SK-N-SH treated with all-trans-retinoic acid at 6 μM for 48 hours (cell line): ENCODE results near the gene ZNF618.

Experiments used
- ATAC-seq: fragments of 200-7000 bp; cut with Tn5 transposase; 3 replicates; pipeline ENCODE4 v1.9.1; 2020; ENCODE audit warnings: mild to moderate bottlenecking, moderate library complexity
- ARNTL ChIP-seq: fragments of 450-650 bp; formaldehyde crosslinking; IDR thresholded peaks from 2 replicates; pipeline ENCODE4 v1.5.0; 2020; ENCODE audit warnings: low read depth, mild to moderate bottlenecking, moderate library complexity, borderline replicate concordance
- BACH2 ChIP-seq: fragments of 250-450 bp; sonication (Bioruptor Pico); IDR thresholded peaks from 2 replicates; pipeline ENCODE4 v1.9.0; 2021; ENCODE audit warnings: mild to moderate bottlenecking, borderline replicate concordance
- CSDC2 ChIP-seq: fragments of 250-450 bp; sonication (Bioruptor Pico); IDR thresholded peaks from 2 replicates; pipeline ENCODE4 v1.5.0; 2020; ENCODE audit warnings: mild to moderate bottlenecking, moderate library complexity
- CSRNP3 ChIP-seq: fragments of 250-450 bp; sonication (Bioruptor Pico); IDR thresholded peaks from 2 replicates; pipeline ENCODE4 v1.5.1; 2021; ENCODE audit warnings: mild to moderate bottlenecking, moderate library complexity
- ESRRG ChIP-seq: fragments of 250-450 bp; sonication (Bioruptor Pico); IDR thresholded peaks from 2 replicates; pipeline ENCODE4 v1.6.1; 2021; ENCODE audit warnings: mild to moderate bottlenecking
- GLIS3 ChIP-seq: fragments of 250-450 bp; sonication (Bioruptor Pico); IDR thresholded peaks from 2 replicates; pipeline ENCODE4 v1.5.0; 2020; ENCODE audit warnings: mild to moderate bottlenecking, moderate library complexity
- ISL1 ChIP-seq: fragments of 250-450 bp; sonication (Bioruptor Pico); IDR thresholded peaks from 2 replicates; pipeline ENCODE4 v2.1.2; 2022; ENCODE audit warnings: mild to moderate bottlenecking, moderate library complexity
- POU6F1 ChIP-seq: fragments of 250-450 bp; sonication (Bioruptor Pico); IDR thresholded peaks from 2 replicates; pipeline ENCODE4 v1.8.0; 2021; ENCODE audit warnings: low read depth, mild to moderate bottlenecking, moderate library complexity, borderline replicate concordance
- PPARA ChIP-seq: fragments of 250-450 bp; sonication (Bioruptor Pico); IDR thresholded peaks from 2 replicates; pipeline ENCODE4 v1.5.0; 2020; ENCODE audit warnings: mild to moderate bottlenecking, borderline replicate concordance
- RARB ChIP-seq: fragments of 250-450 bp; sonication (Bioruptor Pico); IDR thresholded peaks from 2 replicates; pipeline ENCODE4 v1.8.0; 2021; ENCODE audit warnings: mild to moderate bottlenecking, moderate library complexity
- SNAI2 ChIP-seq: fragments of 250-450 bp; sonication (Bioruptor Pico); IDR thresholded peaks from 2 replicates; pipeline ENCODE4 v1.5.0; 2020; ENCODE audit warnings: mild to moderate bottlenecking, moderate library complexity
- TCF4 ChIP-seq: fragments of 250-450 bp; sonication (Bioruptor Pico); IDR thresholded peaks from 2 replicates; pipeline ENCODE4 v1.8.0; 2021; ENCODE audit warnings: mild to moderate bottlenecking, moderate library complexity, borderline replicate concordance
- TOX ChIP-seq: fragments of 250-450 bp; sonication (Bioruptor Pico); IDR thresholded peaks from 2 replicates; pipeline ENCODE4 v1.8.0; 2021; ENCODE audit warnings: mild to moderate bottlenecking, moderate library complexity, borderline replicate concordance
- ZC3H10 ChIP-seq: fragments of 250-450 bp; sonication (Bioruptor Pico); IDR thresholded peaks from 2 replicates; pipeline ENCODE4 v1.5.1; 2021; ENCODE audit warnings: mild to moderate bottlenecking, moderate library complexity
- ZFP3 ChIP-seq: fragments of 250-450 bp; sonication (Bioruptor Pico); IDR thresholded peaks from 2 replicates; pipeline ENCODE4 v1.5.0; 2020; ENCODE audit warnings: mild to moderate bottlenecking, moderate library complexity
- ZNF565 ChIP-seq: fragments of 450-650 bp; formaldehyde crosslinking; conservative IDR thresholded peaks from 2 replicates; pipeline ENCODE4 v1.5.0; 2020; ENCODE audit warnings: low read depth, mild to moderate bottlenecking, moderate library complexity
- ZNF70 ChIP-seq: fragments of 450-650 bp; formaldehyde crosslinking; IDR thresholded peaks from 2 replicates; pipeline ENCODE4 v1.5.0; 2020; ENCODE audit warnings: mild to moderate bottlenecking, moderate library complexity
- ZNF8 ChIP-seq: fragments of 450-650 bp; formaldehyde crosslinking; IDR thresholded peaks from 2 replicates; pipeline ENCODE4 v1.5.0; 2020; ENCODE audit warnings: mild to moderate bottlenecking, moderate library complexity
- TF ChIP-seq, protein P1 (sequence below): fragments of 250-450 bp; sonication (Bioruptor Pico); IDR thresholded peaks from 2 replicates; pipeline ENCODE4 v1.8.0; 2020; ENCODE audit warnings: mild to moderate bottlenecking, moderate library complexity, borderline replicate concordance
- TF ChIP-seq, protein P2 (sequence below): fragments of 250-450 bp; sonication (Bioruptor Pico); IDR thresholded peaks from 2 replicates; pipeline ENCODE4 v1.5.0; 2020; ENCODE audit warnings: mild to moderate bottlenecking, moderate library complexity

Gene ZNF618

GRCh38 chr9:114093761-114094505 is 217.8 kb downstream of the ZNF618 start:
- no peak for ATAC-seq

DNA sequence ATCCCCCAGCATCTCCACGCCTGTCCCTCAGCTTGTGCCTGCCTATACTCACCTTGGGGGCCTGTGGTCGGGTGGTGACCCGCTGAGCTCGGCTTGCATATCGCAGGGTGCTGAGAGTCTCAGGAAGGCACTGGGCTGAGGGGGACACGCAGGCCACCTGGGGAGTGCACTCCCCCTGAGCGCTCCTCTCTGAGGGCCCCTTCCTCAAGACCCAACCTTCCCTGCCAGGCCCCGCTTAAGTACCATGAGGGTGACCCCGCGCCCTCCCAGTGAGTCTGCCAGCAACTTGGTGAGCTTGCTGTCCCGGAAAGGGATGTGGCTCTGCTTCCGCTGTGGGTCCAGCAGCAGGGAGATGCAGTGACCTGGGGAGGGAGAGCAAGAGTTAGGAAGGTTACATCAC is 218.9 kb downstream of the ZNF618 start:
- TF ChIP-seq ZC3H10 (CRISPR knock-in tag) (no peak), SNAI2 (no peak), ZFP3 (CRISPR knock-in tag) (no peak), RARB (CRISPR knock-in tag) (no peak), ISL1 (CRISPR knock-in tag) (no peak), CSRNP3 (CRISPR knock-in tag) (no peak), POU6F1 (no peak), ZNF565 (CRISPR knock-in tag) (no peak)
- no peak for ATAC-seq

More at GRCh38 chr9:114093761-114094505, 217.8 kb downstream of the ZNF618 start:
- TF ChIP-seq GLIS3 (CRISPR knock-in tag) = no peak
- TF ChIP-seq, protein P1, sequence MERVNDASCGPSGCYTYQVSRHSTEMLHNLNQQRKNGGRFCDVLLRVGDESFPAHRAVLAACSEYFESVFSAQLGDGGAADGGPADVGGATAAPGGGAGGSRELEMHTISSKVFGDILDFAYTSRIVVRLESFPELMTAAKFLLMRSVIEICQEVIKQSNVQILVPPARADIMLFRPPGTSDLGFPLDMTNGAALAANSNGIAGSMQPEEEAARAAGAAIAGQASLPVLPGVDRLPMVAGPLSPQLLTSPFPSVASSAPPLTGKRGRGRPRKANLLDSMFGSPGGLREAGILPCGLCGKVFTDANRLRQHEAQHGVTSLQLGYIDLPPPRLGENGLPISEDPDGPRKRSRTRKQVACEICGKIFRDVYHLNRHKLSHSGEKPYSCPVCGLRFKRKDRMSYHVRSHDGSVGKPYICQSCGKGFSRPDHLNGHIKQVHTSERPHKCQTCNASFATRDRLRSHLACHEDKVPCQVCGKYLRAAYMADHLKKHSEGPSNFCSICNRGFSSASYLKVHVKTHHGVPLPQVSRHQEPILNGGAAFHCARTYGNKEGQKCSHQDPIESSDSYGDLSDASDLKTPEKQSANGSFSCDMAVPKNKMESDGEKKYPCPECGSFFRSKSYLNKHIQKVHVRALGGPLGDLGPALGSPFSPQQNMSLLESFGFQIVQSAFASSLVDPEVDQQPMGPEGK = no peak
- no peak for TF ChIP-seq TCF4 (CRISPR knock-in tag)
- no peak for TF ChIP-seq CSRNP3 (CRISPR knock-in tag)
- TF ChIP-seq ESRRG (CRISPR knock-in tag) = no peak
- no peak for TF ChIP-seq ZFP3 (CRISPR knock-in tag)
- no peak for TF ChIP-seq ZNF8
- no peak for TF ChIP-seq PPARA (CRISPR knock-in tag)
- no peak for TF ChIP-seq ARNTL (CRISPR knock-in tag)
- no peak for TF ChIP-seq BACH2 (CRISPR knock-in tag)
- TF ChIP-seq CSDC2 (CRISPR knock-in tag) = no peak
- TF ChIP-seq RARB (CRISPR knock-in tag) = no peak
- no peak for TF ChIP-seq ZC3H10 (CRISPR knock-in tag)
- TF ChIP-seq SNAI2 = no peak
- no peak for TF ChIP-seq ISL1 (CRISPR knock-in tag)

- no peak for TF ChIP-seq TCF4 (CRISPR knock-in tag)
- no peak for TF ChIP-seq ZNF565 (CRISPR knock-in tag)
- TF ChIP-seq PPARA (CRISPR knock-in tag) = no peak
- TF ChIP-seq ZNF8 = no peak
- no peak for TF ChIP-seq BACH2 (CRISPR knock-in tag)
- TF ChIP-seq ZFP3 (CRISPR knock-in tag) = no peak
- TF ChIP-seq, protein P2, sequence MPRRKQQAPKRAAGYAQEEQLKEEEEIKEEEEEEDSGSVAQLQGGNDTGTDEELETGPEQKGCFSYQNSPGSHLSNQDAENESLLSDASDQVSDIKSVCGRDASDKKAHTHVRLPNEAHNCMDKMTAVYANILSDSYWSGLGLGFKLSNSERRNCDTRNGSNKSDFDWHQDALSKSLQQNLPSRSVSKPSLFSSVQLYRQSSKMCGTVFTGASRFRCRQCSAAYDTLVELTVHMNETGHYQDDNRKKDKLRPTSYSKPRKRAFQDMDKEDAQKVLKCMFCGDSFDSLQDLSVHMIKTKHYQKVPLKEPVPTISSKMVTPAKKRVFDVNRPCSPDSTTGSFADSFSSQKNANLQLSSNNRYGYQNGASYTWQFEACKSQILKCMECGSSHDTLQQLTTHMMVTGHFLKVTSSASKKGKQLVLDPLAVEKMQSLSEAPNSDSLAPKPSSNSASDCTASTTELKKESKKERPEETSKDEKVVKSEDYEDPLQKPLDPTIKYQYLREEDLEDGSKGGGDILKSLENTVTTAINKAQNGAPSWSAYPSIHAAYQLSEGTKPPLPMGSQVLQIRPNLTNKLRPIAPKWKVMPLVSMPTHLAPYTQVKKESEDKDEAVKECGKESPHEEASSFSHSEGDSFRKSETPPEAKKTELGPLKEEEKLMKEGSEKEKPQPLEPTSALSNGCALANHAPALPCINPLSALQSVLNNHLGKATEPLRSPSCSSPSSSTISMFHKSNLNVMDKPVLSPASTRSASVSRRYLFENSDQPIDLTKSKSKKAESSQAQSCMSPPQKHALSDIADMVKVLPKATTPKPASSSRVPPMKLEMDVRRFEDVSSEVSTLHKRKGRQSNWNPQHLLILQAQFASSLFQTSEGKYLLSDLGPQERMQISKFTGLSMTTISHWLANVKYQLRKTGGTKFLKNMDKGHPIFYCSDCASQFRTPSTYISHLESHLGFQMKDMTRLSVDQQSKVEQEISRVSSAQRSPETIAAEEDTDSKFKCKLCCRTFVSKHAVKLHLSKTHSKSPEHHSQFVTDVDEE (CRISPR knock-in tag) = no peak
- no peak for TF ChIP-seq ZC3H10 (CRISPR knock-in tag)
- TF ChIP-seq ZNF70 = no peak
- no peak for TF ChIP-seq ARNTL (CRISPR knock-in tag)
- no peak for TF ChIP-seq TOX (CRISPR knock-in tag)
- ATAC-seq = no peak
Observed at GRCh38 chr9:114096041-114096511, 220.0 kb downstream of the ZNF618 start.
